HG02798 (cell line): Measurements from ENCODE around the gene TMEM266.

Experiments used
- ATAC-seq: cut with Tn5 transposase; IDR thresholded peaks from one replicate; pipeline ENCODE4 v1.9.1; 2021; ENCODE audit warnings: mild to moderate bottlenecking; ENCODE audit not compliant: unreplicated experiment, poor library complexity

Gene TMEM266

DNA sequence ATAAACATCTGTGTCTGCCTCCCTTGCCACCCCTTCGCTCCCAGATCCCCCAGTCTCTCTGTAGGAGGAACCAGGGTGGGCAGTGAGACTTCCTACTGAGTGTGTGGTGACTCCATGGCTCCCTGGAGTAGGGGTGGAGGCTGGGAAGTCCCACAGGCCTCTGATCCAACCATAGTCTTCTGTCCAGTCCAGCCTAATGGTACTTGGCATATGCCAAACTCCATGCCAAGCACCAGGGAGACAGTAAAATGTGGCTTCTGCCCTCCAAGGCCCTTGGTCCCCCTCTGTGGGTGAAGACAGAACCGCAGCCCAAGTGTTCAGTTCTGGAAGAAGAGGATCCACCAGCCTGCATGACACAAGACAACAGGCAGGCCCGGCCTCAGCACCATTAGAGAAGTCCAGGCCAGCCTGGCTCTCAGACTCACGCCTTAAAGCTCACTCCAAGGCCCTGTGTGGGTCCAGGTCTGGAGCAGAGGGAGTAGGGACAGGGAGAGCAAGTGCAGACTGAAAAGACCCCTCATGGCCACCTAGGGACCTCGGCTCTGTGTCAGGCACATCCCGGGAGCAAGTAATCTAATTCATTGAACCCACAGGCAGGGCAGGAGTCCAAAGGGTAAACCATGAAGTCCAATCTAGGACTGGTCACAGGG, 138.8 kb downstream of the TMEM266 start:
- ATAC-seq: no peak

DNA sequence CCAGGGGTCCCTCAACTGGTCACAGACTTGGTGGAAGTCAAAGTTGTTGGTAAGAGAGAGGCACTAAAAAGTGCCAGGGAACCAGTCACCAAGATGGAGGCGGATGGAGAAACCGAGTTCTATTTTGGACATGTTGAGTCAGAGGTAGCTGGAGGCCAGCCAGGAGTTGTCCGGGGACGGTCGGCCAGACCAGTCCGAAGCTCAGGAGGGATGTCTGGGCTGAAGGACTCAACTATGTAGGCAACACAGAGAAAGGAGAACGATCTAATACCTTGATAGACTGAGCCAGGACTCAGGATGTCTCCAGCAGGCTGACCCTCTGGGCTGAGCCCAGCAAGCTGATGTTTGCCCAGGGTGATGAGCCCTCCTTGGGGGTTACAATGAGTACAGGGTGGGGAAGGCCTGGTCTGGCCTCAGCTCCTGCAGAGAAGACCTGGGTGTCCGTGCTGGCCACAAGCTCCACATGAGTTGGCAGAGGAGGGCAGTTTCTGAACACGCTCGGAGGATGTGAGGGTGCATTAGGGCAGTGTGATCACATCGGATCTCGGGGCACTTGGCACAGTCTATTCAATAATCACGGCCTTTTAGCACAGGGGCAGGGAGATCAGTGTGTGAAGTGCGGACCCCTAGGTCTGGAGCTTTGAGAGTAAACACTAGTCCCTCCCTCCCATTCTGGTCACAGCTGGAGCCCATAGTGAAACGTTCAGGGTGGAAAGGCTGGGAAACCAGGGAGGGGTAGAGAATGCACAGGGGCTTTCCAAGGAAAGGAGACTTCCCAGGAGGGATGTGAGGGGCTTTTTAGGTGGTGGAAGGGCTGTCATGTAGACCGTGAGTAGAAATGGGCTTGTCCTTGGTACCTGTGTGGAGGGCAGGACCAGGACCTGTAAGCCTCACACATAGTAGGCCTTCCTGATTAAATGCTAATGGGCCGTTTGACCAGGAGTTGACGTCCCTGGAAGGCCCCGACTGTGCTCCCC, 139.6 kb downstream of the TMEM266 start:
- ATAC-seq: no peak

DNA sequence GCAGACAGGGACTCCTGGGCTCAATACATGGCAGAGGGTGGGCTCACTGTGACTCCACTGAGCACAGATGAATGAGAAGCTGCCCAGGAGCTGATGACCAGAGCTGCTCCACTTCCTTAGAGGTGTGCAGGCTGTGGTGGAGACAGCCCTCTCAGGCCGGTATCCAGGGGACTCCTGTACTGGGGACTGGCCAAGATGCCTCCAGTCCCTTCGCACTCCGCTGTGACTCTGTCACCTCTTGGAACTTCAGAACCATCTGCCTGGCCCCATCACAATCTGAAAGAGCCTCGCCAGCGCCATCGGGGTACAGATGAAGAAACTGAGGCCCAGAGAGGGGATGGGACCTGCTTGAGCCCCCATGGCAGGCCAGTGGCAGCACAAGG, 140.3 kb downstream of the TMEM266 start:
- ATAC-seq: no peak

DNA sequence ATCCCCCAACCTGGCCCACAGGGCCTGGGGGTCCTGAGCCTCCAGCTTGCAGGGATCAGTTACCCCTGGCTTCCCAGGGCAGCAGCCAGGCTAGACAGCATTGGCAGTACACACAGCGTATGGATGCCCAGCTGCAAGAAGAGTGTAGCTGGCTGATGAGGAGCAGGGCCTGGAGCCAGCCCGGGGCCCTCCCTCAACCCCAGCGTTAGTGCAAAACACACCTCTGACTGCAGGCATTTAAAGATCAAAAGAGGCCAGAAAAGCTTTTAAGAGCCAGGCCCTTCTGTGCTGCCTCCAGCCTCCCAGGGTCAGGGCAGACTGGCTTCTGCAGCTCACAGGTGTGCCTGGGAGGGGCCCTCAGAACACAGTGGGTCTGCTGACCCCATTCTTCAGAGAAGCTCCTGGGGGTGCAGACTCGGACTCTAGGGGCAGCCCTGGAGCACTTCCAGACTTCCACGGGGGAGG, 140.9 kb downstream of the TMEM266 start:
- no peak for ATAC-seq

DNA sequence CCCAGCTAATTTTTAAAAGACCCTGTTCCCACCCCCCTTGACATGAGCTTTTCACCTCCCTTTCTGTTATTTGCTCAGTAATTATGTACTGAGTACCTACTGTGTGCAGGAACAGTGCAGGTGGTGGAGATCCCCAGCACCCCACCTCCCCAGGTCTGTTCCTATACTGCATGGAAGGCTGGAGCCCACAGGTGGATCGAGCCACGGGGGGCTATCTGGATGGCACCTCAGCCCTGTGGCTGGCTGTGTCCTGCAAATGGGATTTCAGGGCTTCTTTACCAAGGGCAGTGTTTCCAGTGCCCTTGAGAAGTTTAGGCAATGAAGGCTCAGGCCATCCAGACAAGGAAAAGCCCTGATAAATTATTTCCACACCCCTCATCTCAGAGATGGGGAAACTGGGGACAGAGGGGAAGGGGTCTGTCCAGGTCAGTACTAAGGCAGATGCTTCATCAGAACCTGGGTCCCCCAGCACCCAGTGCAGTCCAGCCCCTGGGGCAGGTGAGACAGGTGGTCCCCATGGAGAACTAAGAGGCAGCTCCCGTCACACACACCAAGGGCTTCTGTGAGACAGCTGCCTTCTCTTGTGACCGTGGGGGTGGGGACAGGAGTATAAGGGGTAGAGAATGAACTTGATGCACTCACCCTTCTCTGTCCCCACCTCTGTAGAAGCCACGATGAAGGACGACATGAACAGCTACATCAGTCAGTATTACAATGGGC, 141.9 kb downstream of the TMEM266 start:
- no peak for ATAC-seq

DNA sequence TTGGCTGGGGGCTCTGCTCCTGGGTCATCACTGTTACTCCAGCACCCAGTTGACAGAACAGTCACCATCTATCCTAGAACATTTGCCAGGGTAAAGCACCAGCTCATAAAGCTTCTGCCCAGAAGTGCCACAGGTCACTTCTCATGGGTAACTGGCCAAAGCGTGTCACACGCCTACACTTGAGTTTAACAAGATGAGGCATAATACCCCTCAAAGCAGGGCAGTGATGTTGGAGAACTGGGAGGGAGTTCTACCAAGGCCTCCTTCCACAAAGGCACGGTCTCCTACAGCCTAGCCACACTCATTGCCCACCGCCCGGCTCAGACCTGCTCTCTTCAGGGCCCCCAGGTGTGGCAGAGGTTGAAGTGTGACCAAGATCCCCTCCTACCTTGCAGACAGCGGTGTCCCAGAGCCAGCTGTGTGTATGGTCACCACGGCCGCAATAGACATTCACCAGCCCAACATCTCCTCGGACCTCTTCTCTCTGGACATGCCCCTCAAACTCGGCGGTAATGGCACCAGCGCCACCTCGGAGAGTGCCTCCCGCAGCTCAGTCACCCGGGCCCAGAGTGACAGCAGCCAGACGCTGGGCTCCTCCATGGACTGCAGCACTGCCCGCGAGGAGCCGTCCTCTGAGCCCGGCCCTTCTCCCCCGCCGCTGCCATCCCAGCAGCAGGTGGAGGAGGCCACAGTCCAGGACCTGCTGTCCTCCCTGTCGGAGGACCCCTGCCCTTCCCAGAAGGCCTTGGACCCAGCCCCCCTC, 143.7 kb downstream of the TMEM266 start:
- no peak for ATAC-seq

DNA sequence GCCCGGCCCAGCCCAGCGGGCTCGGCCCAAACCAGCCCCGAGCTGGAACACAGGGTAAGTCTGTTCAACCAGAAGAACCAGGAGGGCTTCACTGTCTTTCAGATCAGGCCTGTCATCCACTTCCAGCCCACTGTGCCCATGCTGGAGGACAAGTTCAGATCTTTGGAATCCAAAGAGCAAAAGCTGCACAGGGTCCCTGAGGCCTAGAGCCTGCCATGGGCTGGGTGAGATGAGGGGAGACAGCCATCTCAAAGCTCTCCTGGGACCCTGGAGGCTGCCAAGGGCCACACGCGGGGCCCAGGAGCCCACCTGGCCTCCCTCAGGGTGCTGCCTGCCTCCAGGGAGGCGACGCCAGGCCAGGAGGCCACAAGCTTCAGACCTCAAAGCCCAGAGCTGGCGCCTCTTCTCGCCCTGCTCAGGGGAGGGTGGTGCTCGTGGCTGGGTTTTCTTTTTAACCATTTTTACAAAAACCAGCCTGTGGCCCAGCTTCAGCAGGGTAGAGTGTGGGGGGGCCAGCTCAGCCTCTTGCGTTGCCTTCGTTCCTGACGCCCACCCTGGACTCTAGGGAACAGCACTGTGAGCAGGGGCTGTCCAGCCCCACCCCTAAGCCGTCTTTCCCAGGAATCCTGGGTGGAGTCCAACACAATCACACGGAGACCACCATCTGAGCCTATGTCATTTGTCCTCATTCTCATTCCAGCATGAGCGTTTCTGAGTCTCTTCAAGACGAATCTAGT, 144.5 kb downstream of the TMEM266 start:
- ATAC-seq: no peak

DNA sequence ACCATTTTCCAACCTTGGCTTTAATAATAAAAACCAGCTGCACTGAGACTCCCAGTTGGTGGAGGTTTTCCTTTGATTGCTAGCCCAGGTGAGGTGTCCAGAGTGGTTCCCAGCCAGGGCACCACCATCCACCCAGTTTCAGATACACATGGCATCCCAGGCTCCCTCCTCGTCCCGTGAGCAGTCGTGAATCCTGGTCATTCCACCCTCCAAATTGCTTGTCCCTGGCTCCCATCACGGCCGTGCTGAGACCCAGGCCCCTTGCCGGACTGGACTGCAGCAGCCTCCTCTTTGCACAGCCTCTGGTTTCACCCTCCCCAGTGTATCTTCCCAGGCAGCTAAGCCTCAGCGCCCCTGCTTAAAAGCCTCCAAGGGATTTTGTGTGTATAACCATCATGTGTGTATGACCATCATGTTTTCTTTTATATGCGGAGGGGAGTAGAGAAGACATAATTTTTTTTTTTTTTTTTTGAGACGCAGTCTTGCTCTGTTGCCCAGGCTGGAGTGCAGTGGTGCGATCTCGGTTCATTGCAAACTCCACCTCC, 145.2 kb downstream of the TMEM266 start:
- ATAC-seq: no peak

DNA sequence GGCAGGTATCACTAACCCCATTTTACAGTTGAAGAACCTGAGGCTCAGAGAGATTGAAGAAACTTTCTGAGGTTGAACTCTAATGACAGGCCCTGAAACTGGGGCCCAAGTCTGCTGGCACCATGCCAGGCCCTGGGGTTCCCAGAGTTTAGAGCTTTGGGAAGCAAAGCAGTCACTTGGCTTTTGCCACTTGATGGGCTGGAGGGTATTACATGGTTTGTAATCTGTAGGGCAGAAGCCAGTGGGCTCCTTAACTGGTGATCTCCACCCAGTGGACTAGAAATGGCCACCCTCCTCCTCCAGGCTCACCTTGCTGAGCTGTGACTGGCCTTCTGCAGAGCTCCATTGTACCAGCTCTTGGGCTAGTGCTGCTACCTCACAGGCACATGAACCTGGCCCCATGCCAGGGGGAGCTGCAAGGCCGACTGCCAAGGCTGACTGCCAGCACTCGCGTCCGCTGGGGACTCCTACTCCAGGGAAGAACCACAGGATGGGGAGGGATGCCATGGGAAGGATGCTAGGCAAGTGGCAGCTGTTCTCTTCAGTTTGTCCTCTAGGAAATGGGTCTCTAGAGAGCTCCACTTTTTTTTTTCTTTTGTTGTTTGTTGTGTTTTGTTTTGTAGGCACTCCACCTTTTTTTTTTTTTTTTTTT, 146.7 kb downstream of the TMEM266 start:
- no peak for ATAC-seq

DNA sequence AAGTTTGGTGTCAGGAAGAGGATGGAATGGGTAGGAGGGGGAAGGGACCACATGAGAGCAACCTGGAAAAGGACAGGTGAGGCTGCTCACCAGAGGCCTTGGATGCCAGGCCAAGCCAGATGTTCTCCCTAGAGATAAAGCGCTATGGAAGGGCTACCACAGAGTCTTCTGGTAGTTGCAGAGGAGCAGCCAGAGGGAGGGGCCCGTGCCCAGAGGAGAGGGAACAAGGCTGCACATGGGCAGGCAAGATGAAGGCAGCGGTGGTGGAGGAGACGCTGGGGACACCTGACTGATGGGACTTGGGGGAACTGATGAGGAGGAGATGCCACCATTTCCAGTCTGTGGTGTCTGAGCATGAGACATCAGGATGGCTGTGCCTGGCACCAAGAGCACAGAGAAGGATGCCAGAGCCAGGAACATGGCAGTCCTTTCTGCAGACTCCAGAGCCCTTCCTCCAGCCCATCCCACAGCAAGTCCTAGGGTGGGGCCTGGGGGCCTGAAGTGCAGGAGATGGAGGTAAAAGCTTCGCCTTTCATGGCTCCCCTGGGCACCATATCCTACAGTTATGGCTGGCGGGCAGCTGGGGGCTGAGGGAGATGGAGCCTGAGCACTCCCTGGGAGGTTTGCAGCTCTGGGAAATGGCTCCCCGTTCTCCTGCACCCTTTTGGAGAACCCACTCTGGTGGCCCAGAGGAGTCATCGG, 148.4 kb downstream of the TMEM266 start:
- ATAC-seq: no peak

DNA sequence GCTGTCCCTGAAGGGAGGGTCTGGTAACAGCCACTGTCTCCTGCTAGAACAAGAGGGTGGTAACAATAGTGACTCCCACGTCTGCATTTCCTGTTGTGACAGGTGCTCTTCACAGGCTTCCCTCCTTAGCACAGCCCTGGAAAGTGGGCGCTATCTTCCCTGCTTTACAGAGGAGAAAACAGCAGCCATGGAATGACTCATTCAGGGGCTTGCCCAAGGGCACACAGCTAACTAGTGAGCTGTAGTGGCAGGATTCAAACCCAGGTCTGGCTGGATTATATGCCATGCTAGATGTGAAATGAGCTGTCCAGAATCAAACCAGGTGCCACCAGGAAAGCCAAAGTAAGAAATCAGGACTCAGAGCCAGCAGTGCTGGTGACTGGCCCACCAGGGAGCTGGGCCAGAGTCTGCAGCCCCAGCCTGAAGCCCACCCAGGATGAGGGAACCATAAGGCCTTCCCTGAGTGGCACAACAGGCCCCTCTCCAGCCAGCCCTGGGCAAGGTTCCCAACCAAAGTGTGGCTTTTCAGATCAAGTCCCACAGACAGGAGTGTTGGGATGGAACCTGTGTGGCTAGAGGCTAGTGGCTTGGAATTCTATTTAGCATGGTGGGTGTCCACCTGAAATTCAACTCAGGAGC, 149.1 kb downstream of the TMEM266 start:
- no peak for ATAC-seq

DNA sequence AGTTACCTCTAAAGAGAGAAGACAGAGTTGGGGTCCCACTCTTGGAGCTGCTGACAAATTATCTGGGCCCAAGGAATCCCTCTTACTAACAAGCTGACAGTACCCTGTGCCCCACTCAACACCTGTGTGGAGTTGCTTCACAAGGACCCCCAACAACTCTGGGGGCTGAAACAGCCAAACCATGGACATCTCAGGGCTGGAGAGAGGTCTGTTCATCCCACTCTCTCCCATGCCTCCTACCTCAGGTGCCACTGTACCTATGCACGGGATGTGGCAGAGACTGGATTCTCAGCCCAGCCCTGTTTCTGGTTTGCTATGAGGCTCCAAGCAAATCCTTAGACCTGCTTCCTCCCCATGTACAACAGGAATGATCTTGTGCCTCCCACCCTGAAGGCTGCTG, 149.7 kb downstream of the TMEM266 start:
- ATAC-seq: no peak

DNA sequence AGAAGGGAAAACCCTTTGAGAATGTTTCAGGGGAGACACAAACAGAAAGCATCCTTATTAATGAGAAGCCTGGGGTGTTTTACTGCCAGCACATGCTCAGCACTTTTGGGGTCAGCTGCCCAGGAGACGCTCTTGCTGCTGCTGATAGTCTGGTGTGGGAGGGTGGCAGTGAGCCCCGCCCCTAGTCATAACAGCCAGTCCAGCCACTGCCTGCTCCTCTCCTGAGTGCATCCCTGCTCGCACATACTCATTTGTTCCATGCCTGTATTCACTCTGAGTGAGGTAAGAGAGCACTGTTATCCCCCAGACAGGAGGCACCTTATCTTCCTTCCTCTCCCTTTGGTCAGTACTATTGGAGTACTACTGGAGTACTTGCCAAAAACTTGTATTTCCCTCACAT, 150.2 kb downstream of the TMEM266 start:
- no peak for ATAC-seq

DNA sequence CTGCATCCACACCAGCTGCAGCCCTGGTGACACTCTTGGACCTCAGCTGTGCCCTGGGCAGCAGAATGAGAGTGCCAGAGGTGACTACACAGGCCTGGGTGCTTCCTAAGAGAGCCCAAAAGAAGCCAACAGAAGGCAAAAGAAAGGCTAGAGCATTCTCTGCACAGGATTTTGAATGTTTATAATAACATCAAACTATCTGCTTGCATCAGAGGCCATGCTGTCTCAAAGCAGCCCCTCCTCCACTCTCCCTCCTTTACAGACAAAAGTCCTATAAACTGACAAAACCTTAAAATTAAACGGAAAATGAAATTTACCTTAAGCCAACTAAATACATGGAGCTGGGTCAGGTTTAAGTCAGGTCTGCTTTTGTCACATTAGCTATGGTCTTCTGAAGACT, 155.8 kb downstream of the TMEM266 start:
- ATAC-seq: no peak

DNA sequence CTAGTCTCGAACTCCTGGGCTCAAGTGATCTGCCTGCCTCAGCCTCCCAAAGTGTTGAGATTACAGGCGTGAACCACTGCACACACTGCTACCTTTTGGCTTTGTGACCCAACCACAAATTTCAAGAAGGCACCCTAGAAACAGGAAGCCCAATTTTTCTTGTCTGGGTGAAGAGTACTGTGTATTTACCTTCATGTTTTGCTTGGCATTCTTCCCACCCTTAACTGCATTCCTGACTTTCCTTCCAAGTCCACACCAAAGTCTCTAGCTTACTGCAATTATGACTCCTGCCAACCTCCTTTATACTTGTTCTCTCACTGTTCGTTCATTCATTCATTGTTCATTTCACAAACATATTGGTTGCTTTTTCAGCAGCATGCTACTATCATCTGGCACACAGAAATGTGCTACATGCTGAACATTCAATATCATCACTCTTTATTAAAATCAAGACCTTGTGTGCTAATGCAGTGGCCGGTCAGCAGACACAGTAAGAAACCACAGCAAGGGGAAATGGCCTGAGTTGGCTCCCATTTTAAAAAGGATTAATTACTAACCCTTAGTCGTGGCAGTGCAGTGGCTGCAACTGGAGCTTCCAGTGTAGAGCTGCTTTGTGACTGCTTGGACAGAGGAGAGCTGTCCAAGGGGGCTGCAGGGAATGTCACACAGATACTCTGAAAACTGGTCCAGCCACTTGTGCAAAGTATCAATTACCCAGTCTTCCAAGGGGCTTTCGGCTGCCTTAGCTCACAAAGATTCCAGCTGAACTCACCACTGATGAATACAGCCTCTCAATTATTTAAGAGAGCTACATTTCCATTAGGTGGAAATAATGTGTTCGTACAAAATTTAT, 157.5 kb downstream of the TMEM266 start:
- ATAC-seq: no peak

DNA sequence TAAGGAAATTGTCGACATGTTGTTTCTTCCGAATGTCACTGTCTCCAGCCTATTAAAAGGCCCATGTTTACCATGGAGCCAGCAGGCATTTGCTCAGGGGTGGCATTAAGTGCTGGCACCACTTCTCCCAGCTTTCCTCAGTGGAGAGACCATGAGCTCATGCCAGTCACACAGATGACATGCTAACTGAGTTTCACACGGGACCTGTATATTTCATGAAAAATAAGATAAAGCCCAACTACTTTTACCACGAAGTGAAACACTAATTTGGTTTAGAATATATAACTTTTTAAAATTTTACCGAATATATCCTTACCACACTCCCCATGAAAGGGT, 158.1 kb downstream of the TMEM266 start:
- no peak for ATAC-seq
